SW 1271 (cell line): Measurements from ENCODE around the gene RNF175.
"Not testable (repeated sequence)": the region's sequence is repeated elsewhere in the genome, so short reads cannot be mapped to it uniquely, and the experiment has no call there.

Experiments
- DNase-seq, 2 experiments: peaks; one replicate each; lab custom pipeline; 2025; lab: John Stamatoyannopoulos, UW

The RNF175 gene

DNA sequence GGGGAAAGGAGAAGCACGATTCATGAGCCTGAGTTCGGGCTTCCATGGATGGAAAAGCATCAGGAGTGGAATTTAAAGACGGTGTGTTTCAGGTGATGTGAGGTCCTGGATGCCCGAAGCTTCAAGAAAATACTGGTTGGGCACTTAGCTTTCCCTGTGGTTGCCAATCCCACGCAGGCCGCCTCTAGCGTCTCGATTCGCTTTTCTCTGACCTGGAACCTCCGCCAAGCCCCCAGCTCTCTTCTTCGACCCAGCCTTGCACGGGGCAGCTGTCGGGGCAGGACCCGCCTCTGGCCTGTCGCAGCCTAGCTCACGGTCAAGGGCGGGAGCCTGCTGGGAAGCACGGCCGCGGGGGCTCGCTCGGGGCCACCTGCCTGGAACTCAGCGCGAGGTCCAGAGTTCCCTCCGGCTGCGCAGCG is 76.1 kb downstream of the RNF175 start:
- DNase-seq: no peak

DNA sequence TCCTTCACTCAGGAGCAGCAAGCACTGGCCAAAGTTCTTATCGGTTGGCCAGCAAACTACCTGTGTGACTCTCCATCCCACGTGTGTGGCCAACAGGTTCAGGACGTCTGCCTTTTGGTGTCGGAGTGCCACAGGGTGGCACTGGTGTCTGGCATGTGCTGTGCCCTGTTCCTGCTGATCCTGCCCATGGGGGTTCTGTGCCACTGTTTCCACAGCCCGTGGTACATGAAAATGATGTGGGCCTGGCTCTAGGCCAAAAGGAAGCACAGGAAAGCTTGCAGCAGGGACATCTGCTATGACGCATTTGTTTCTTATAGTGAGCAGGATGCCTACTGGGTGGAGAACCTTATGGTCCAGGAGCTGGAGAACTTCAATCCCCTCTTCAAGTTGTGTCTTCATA is 80.3 kb downstream of the RNF175 start:
- no peak for DNase-seq

DNA sequence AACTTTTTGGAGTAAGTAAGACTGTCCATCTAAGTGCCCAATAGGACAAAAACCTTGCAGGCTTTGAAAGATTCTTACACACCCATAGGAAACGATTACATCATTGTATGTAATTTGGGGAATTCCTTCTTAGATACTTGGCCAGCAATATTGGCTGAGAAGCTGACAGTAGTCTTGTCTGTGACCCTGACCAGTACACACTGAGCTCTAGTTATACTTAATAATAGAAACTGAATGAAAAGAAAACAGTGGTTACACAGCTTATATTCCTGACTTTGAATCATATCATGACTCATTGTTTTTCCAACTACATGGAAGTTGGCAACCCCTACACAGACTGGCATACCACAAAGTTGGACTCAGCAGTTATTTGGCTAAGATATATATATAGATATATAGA is 82.8 kb downstream of the RNF175 start:
- peak; percentile 13 to 59 for DNase-seq

DNA sequence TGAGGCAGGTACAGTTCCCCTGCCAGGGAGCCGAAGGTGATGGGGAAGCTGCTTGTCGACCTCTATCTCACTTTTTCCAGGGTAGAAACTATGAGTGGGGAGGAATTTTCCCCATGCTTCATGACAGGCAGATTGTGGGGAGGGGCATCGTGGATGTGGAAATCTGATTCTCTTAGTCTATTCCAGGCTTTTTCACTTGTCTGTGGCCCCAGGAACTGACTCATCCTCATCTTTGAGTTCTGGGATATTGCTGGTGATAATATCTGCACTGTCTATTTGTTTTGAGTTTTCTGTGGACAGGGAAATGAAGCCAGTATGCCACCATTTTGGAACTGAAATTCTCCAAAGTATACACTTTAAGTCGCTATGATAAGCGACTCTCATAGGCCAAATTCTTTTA is 83.3 kb downstream of the RNF175 start:
- no peak for DNase-seq

DNA sequence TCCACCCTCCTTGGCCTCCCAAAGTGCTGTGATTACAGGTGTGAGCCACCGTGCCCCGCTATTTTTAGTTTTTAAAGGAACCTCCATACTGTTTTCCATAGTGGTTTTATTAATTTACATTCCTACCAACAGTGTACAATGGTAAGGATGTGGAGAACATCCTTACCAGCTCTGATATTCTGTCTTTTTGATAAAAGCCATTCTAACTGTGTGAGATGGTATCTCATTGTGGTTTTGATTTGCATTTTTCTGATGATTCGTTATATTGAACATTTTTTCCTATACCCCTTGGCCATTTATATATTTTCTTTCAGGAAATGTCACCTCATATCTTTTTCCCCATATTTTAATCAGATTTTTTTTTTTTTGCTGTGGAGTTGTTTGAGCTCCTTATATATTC is 90.0 kb downstream of the RNF175 start:
- DNase-seq: no peak

DNA sequence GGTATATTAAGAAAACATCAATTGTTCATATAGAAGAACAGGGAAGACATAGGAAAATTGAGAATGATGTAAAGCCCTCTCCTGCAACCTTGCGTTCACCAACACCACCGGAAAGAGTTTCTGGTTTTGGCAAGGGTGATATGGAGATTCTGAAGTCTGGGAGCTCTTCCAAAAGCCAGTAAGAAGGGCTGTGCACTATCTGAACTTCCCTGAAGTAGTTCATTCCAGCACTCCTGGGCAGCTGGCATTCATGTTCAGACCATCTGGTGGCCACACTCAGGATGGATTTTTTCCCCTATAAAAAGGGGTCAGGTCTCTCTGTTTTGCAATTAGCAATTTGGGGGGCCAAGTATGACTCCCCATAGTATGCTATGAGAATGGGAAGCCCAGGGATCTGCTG is 91.2 kb downstream of the RNF175 start:
- no peak for DNase-seq

DNA sequence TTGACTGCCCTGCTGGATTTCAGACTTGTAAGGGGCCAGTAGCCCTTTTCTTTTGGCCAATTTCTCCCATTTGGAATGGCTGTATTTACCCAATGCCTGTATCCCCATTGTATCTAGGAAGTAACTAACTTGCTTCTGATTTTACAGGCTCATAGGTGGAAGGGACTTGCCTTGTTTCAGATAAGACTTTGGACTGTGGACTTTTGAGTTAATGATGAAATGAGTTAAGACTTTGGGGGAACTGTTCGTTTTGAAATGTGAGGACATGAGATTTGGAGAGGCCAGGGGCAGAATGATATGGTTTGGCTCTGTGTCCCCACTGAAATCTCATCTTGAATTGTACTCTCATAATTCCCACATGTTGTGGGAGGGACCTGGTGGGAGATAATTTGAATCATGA is 93.3 kb downstream of the RNF175 start:
- DNase-seq: not testable (repeated sequence)

DNA sequence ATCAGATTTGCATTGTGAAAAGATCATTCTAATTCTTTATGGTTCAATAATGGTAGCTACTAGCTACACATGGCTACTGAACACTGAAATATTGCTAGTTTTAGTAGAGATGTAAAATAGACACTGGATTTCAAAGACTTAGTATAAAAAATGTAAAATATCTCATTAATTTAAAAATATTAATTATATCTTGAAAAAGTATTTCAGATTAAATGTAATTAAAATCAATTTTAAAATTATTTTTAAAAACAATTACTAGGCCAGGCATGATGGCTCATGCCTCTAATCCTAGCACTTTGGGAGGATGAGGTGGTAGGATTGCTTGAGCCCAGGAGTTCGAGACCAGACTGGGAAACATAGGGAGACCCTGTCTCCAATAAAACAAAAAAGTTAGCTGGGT is 96.2 kb downstream of the RNF175 start:
- no peak for DNase-seq

DNA sequence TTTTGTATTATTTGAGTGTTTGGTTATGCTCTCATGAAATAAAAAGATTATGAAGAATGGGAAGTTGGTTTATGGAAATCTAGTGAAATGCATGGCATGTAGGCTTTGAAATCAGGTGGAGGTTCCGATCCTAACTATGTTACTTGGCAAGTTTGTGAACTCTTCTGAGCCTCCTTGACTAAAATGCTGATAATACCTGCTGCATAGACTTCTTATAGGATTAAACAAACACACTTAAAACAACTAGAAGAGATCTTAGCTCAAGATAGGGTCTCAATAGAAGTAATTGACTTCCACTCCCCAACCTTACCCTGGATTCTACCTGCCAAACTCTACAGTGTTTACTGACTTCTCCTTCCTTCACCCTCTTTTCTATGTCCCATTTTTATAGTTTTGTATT is 97.9 kb downstream of the RNF175 start:
- no peak for DNase-seq

DNA sequence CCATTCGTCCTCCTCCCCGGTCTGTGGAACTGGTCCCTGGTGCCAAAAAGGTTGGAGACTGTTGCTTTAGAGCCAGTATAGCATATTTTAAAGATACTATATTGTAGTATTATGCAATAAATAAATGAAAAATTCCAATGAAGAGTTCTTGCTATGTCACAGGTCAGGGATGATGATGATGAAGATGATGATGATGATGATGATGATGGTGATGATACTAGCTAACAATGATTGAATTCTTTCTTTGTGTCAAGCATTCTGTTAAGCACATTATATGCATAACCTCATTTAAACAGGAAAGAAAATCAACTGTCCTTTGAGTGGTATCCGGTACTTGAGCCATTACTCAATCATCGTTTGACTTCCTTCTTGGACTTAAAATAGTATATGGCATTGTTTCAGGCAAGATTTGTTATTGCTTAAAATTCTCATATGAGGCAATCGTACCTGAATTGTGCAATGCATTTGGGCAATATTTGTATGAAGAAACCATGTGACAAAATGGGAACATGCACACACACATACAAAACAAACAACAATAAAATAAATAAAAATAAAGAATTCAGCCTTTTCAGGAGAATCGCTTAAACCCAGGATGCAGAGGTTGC is 98.5 kb downstream of the RNF175 start:
- DNase-seq: no peak
